ENCODE data around the gene LTC4S.
"Not testable (repeated sequence)": the region's sequence is repeated elsewhere in the genome, so short reads cannot be mapped to it uniquely, and the experiment has no call there.

GRCh38 chr5:179789278-179789677 is 4.5 kb upstream of the LTC4S start:
- TF ChIP-seq CTCF (IDR thresholded peaks at IDR 0.05; ENCODE audit: insufficient read depth, low read length); REST (IDR thresholded peaks at IDR 0.05; ENCODE audit: insufficient replicate concordance, low read depth); POLR2AphosphoS5 (IDR thresholded peaks at IDR 0.05; ENCODE audit: low read depth); GABPA (IDR thresholded peaks at IDR 0.05; ENCODE audit: low read depth); SPI1 (IDR thresholded peaks at IDR 0.05; ENCODE audit: borderline replicate concordance, low read depth): not testable (repeated sequence)

All from HL-60 (cell line).